ENCODE measurements around the gene PLXNA4.

PLXNA4 gene

DNA sequence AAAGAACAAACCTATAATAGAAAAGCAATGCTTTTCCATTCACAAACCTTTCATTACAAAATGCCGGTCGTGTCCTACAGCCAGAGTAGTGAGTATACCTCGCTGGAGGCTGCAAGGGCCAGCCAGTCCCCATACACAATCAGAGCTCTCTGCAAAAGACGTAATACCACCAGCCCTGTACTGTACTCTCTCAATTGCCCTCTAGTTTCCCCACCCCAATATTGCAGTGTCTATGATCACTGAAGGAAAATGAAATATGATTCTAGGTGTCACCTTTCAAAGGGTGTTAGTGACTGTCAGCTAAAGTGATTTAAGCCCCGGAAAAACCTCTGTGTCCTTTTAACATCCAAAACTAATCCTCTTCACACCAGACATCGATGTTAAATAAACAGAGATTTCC is 24.8 kb downstream of the PLXNA4 start:
- no peak for DNase-seq (ENCODE audit: low read depth in 1 of 2, low spot score in 1 of 2)
- in situ Hi-C loops (cut with HindIII; ENCODE audit: low pct_unique_long_range_greater_than_20kb, low sequenced_read_pairs) = no loop called here
- no peak for TF ChIP-seq JUND (IDR thresholded peaks at IDR 0.05; ENCODE audit: low read depth)

DNA sequence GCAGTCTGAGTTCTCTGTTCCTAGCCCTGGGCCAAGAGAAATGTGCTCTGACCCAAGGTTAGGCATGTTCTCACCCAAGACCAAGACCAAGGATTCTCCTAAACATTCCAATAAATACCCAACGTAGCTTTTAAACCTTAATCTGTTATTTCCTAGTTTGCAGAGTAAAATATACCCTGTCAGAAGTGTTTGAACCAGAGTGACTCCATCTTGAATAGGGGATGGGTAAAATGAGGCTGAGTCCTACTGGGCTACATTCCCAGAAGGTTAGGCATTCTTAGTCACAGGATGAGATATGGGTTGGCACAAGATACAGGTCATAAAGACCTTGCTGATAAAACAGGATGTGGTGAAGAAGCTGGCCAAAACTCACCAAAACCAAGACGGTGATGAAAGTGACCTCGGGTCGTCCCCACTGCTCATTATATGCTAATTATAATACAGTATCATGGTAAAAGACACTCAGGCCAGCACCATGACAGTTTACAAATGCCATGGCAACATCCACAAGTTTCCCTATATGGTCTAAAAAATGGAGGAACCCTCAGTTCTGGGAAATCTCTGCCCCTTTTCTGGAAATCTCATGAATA is 27.7 kb downstream of the PLXNA4 start:
- no peak for DNase-seq (ENCODE audit: low read depth in 1 of 2, low spot score in 1 of 2)
- TF ChIP-seq JUND (IDR thresholded peaks at IDR 0.05; ENCODE audit: low read depth) = no peak
- in situ Hi-C loops (cut with HindIII; ENCODE audit: low pct_unique_long_range_greater_than_20kb, low sequenced_read_pairs) = no loop called here

DNA sequence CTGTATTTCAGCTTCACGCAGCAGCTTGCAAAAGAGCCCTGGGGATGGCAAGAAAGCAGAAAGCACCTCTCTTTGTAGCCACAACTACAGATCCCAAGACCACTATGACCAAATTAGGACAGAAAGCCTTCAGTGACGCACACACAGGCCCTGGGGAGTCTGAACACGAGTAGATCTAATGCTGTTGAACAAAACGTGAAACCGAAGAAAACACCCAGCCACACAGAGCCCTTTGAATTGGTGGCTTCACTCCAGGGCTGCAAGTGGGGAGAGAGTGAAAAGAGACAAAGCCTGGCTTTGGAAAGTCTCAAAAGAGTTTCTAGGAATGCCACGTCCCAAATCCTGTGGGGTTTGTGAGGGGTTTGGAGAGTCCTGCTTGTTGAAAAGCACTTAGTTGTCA is 28.4 kb downstream of the PLXNA4 start:
- no peak for DNase-seq (ENCODE audit: low read depth in 1 of 2, low spot score in 1 of 2)
- in situ Hi-C loops (cut with HindIII; ENCODE audit: low pct_unique_long_range_greater_than_20kb, low sequenced_read_pairs) = no loop called here
- no peak for TF ChIP-seq JUND (IDR thresholded peaks at IDR 0.05; ENCODE audit: low read depth)

DNA sequence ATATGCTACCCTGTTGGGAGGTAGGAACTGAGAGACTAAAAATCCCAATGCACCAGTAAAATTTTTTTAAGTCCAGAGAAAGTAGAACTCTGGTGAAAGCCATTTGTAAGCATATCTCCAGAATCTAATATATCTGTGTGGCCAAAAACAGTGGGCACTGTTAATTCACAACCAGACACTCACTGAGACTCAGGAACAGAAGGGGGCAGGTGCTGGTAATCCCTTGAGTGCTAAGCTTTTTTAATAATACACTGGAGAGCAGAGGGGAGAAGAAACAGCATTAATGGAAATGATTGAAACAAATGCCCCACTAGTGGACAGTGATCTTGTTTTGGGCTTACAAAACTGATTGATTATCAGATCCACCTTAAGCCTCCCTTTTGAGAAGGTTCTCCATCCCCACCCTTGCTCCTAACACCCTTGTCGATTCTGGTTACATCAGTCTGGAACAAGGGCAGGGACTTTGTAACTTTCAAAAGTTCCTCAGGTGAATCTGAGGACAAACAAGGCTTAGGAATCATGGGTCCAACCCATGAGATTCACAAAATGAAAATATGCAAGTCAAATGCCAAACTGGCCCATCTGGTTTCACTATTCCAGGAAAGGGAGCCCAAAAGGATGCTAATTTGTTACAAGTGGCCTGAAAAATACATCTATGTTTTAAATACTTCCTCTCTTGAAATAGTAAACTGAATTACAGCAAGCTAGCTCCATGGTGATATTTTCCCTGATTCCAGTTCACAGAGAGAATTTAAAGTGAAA is 29.7 kb downstream of the PLXNA4 start:
- in situ Hi-C loops (cut with HindIII; ENCODE audit: low pct_unique_long_range_greater_than_20kb, low sequenced_read_pairs) = no loop called here

DNA sequence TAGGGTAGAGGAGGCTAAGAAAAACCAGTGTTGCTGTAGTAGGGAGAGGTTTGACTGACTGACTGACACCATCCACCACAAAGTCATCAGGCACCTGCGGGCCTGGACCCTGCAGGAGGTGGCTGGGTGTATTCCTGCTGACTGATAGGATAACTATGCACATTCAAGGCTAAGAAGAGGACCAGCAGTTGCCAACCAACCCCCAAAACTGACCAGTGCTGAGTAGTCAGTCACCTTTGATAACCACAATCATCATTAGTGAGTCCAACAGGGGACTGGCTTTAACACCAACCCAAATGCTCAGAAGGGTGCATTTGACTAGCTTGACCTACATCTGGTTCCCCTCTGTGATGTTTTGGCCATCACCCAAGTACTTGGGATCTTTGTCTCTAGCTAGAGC is 30.5 kb downstream of the PLXNA4 start:
- in situ Hi-C loops (cut with HindIII; ENCODE audit: low pct_unique_long_range_greater_than_20kb, low sequenced_read_pairs) = no loop called here
- no peak for TF ChIP-seq JUND (IDR thresholded peaks at IDR 0.05; ENCODE audit: low read depth)
- DNase-seq (ENCODE audit: low read depth in 1 of 2, low spot score in 1 of 2) = no peak

More for the DNA sequence above, 29.7 kb downstream of the PLXNA4 start:
- TF ChIP-seq JUND (IDR thresholded peaks at IDR 0.05; ENCODE audit: low read depth) = no peak
- no peak for DNase-seq (ENCODE audit: low read depth in 1 of 2, low spot score in 1 of 2)

DNA sequence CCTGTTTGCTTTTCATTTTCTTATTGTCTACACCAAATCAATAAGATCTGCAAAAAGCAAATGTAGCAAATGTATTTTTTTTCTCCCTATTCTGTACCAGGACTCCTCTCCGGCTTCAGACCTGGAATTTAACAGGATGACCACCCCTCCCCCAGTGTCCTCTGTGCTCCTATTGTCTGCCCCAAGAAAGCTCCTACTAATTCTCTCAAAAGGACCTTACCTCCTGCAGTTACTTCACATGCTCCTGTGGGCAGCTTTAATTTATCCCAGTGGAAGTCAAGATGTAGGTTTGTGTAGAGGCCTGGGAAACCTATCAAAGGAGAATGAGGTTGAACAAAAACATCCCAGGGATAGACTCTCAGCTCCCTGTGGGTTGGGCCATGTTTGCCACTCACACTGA is 31.3 kb downstream of the PLXNA4 start:
- in situ Hi-C loops (cut with HindIII; ENCODE audit: low pct_unique_long_range_greater_than_20kb, low sequenced_read_pairs) = no loop called here
- TF ChIP-seq JUND (IDR thresholded peaks at IDR 0.05; ENCODE audit: low read depth) = no peak
- no peak for DNase-seq (ENCODE audit: low read depth in 1 of 2, low spot score in 1 of 2)

DNA sequence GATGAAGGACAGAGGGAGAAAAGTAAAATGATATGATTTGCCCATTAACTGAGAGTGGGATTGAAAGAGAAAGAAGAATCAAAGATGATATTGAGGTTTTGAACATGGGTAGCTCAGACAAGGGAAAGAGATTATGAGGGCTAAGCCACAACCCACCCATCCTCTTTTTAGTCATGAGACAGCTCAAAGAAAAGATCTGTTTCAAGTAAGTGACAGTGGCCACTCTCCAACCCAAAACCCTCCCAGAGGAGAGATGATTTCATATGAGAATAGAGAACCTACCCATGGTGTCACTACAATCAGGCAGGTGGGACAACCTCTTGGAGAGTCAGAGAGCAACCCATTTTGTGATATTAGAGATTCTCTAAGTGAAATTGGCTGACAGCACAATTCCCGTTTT is 32.2 kb downstream of the PLXNA4 start:
- in situ Hi-C loops (cut with HindIII; ENCODE audit: low pct_unique_long_range_greater_than_20kb, low sequenced_read_pairs) = no loop called here
- no peak for TF ChIP-seq JUND (IDR thresholded peaks at IDR 0.05; ENCODE audit: low read depth)
- DNase-seq (ENCODE audit: low read depth in 1 of 2, low spot score in 1 of 2) = no peak

DNA sequence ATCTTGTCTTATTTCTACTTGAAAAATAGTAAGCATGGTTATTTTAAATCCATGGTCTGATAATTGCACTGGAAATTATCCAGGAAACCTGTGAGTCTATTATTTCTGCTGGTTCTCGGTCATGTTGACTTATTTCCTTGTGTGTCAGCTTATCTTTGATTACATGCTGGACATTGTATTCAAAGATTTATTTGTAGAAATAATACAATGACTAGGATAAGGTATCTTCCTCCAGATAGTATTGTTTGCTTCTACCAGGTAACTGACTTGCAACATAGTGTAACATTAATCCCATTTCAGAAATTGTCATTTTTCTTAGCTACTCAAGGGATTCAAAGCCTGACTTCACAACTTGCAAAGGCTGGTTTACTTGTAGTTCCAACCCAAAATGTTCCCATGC is 33.4 kb downstream of the PLXNA4 start:
- no peak for DNase-seq (ENCODE audit: low read depth in 1 of 2, low spot score in 1 of 2)
- in situ Hi-C loops (cut with HindIII; ENCODE audit: low pct_unique_long_range_greater_than_20kb, low sequenced_read_pairs) = no loop called here
- TF ChIP-seq JUND (IDR thresholded peaks at IDR 0.05; ENCODE audit: low read depth) = no peak

DNA sequence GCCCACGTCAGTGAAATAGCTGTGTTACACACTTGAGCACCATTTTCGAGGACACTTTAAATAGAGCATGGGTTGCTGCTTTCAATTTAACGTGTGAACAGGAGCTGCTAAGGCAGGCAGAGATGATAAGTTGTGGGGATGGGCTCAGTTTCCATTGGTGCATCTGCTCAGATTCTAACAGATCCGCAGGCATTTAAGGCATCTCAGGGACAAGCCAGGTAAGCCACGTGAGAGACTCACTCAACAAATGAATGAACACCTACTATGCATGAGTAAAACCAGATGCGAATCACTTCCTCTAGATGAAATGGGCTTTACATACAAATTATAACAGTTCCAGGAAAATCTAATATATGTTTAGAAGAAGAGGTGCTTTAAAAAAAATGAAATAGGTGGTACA is 34.6 kb downstream of the PLXNA4 start:
- in situ Hi-C loops (cut with HindIII; ENCODE audit: low pct_unique_long_range_greater_than_20kb, low sequenced_read_pairs) = no loop called here
- no peak for DNase-seq (ENCODE audit: low read depth in 1 of 2, low spot score in 1 of 2)
- TF ChIP-seq JUND (IDR thresholded peaks at IDR 0.05; ENCODE audit: low read depth) = no peak

DNA sequence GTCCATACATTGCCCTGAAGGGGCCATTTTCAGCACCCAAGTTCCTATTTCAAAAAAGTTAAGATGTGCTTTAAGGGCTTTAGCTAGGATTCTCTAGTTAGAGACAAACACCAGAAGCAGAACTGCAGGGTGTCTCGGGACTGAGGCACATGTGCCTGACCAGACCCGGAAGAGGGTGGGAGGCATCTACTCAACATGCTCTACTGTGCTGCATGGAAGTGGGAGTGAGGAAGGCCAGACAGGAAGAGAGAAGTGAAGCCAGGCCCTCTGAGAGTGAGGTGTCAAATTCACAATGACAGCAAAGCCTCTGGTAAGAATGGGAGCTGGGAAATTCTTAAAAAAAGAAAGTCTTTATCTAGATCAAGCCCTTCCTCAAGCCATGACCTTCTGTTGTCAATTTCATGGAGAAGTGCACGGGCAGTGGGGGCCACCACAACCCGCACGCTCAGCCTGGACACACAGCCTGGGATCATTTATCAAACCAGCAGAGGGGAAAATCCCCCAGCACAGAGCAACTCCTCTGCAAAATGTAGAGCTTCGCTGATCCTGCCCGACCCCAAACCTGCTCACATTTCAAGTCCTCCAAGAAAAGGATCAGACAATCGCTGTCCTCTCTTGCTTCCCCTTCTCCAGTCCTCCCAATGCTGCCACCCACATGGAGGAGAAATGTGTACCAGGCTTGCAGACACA is 38.7 kb downstream of the PLXNA4 start:
- DNase-seq (ENCODE audit: low read depth in 1 of 2, low spot score in 1 of 2) = no peak
- in situ Hi-C loops (cut with HindIII; ENCODE audit: low pct_unique_long_range_greater_than_20kb, low sequenced_read_pairs) = no loop called here
- TF ChIP-seq JUND (IDR thresholded peaks at IDR 0.05; ENCODE audit: low read depth) = no peak

DNA sequence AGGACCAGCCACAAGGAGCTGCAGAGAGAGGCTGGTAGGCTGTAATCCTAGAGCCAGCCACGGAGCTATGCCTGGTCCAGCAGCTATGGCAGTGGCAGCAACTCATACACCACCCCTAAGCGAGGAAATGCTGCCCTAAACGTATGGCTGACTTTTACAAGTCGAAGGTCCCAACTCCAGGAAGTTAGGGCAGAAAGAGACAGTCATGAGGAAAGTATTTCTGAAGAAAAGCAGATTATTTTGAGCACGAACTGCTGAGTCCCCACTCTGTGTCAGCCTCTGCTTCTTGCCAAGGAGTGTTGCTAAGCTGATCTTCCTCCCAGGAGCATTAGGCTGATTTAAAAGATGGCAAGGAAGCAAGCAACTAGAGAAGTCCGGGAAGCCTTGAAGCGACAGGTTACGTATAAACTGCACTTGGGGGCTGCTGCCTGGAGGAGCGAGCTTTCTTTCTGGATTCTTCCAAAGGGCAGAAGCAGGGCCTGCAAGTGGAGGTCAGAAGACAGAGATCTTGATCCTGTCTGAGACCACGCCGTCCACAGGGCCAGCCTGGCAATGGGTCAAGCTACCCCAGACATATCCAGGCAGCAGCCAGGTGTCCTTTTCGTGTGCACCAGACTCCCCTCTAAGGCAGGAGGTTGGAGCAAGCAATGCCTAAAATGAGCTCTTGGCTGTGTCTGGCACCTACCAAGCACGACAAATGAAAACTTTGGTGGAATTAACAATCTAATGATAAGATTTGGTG is 39.4 kb downstream of the PLXNA4 start:
- no peak for TF ChIP-seq JUND (IDR thresholded peaks at IDR 0.05; ENCODE audit: low read depth)

DNA sequence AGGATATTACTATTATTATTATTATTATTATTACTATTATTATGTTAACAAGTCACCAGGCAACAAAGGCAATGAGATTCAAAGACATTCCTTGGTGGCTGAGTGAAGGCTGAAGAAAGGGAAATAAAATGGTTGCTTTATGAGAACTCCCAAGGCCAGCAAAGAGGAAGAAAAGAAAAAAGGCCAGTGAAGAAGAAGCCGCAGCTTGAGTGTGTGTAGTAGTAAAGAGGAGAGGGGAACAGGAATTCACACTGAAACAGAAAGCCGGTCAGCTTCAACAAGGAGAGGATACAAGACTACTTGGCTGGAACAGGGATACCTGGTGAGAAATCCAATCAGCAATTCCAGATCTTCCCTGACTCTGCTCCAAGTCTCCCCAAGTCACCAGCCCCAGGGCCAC is 42.4 kb downstream of the PLXNA4 start:
- TF ChIP-seq JUND (IDR thresholded peaks at IDR 0.05; ENCODE audit: low read depth) = no peak
- in situ Hi-C loops (cut with HindIII; ENCODE audit: low pct_unique_long_range_greater_than_20kb, low sequenced_read_pairs) = no loop called here

More for the DNA sequence above, 39.4 kb downstream of the PLXNA4 start:
- in situ Hi-C loops (cut with HindIII; ENCODE audit: low pct_unique_long_range_greater_than_20kb, low sequenced_read_pairs) = no loop called here
- DNase-seq (ENCODE audit: low read depth in 1 of 2, low spot score in 1 of 2) = no peak

DNA sequence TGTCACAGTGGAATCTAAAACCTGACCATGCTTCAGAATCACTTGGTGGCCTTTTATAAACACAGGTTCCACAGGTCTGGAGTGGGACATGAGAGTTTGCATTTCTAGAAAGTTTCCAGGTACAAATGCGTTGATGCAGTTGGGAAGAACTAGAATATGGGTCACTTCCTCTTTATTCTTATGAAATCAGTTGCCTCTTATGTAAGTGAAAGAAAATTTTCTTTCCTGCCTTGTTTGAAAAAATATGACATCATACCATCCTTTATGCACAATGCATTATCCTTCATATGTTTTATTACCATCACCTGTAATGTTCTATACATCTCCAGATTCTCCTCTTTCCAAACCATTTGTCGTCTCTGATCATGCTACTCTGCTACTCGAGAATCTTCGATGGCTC is 44.0 kb downstream of the PLXNA4 start:
- in situ Hi-C loops (cut with HindIII; ENCODE audit: low pct_unique_long_range_greater_than_20kb, low sequenced_read_pairs) = no loop called here
- DNase-seq (ENCODE audit: low read depth in 1 of 2, low spot score in 1 of 2) = no peak
- no peak for TF ChIP-seq JUND (IDR thresholded peaks at IDR 0.05; ENCODE audit: low read depth)

More for the DNA sequence above, 42.4 kb downstream of the PLXNA4 start:
- DNase-seq (ENCODE audit: low read depth in 1 of 2, low spot score in 1 of 2) = no peak
